ENCODE results near the gene UBE2S. TPM values are rescaled to one million over a fixed set of nuclear protein-coding genes. Genes with fewer than 3 reads are reported as not detected.
"Not testable (repeated sequence)": the region's sequence is repeated elsewhere in the genome, so short reads cannot be mapped to it uniquely, and the experiment has no call there.

UBE2S gene
- polyA plus RNA-seq, 1 donor from 2014 or later = 119 TPM

DNA sequence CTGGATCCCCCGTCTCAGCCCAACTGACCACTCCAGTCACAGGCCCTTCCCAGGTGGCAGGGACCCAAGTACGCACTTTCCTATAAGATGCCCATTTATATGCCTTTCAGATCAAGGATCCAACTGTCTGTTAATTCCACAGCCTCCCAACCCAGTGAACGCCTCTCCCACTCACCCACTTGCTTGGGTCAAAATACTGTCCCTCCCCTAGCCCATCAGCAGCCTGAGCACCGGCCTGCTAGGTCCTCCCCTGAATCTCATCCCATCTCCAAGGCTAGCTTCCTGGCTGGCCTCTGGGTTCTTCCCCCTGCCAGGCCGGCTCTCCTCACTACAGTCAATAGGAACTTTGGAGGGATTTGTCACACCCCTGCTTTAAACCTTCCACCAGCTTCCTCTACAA, 1.9 kb downstream of the UBE2S start:
- peaks cover 21% of the 10 kb centered on the region for H3K79me2 ChIP-seq (replicated peaks; ENCODE audit: insufficient read depth, low read length)
- H3K9ac ChIP-seq (ENCODE audit: low read length) = no peak overlapping the region
- H3K27ac ChIP-seq (ENCODE audit: low read length) = no peak overlapping the region
- no peaks in the 10 kb centered on the region for H3K36me3 ChIP-seq (ENCODE audit: insufficient read depth, low read length)
- no peak overlapping the region for H2AFZ ChIP-seq (ENCODE audit: low read depth, low read length)
- H3K4me2 ChIP-seq (ENCODE audit: low read length) = no peak overlapping the region
- no peaks in the 10 kb centered on the region for H3K9me3 ChIP-seq (ENCODE audit: low read length)
- H3K9me2 ChIP-seq (ENCODE audit: insufficient read depth, low read length) = no peaks in the 10 kb centered on the region
- H3K27me3 ChIP-seq (ENCODE audit: insufficient read depth, low read depth, low read length) = no peaks in the 10 kb centered on the region
- H3F3A ChIP-seq (ENCODE audit: insufficient read depth, low read length, poor library complexity, severe bottlenecking) = peaks cover 4% of the 10 kb centered on the region
- no peaks in the 10 kb centered on the region for H4K20me1 ChIP-seq (ENCODE audit: insufficient read depth)
- peak overlapping the region; percentile 90 for H3K4me3 ChIP-seq (ENCODE audit: low read length)
- TF ChIP-seq EZH2 (IDR thresholded peaks at IDR 0.05; ENCODE audit: borderline replicate concordance, insufficient read depth, low read length, poor library complexity, severe bottlenecking) = no peak
- TF ChIP-seq MXI1 (conservative IDR thresholded peaks at IDR 0.05; ENCODE audit: poor library complexity, severe bottlenecking) = no peak
- TF ChIP-seq CTCF (IDR thresholded peaks at IDR 0.05; ENCODE audit: poor library complexity, severe bottlenecking) = no peak
- TF ChIP-seq SMC3 (conservative IDR thresholded peaks at IDR 0.05; ENCODE audit: poor library complexity) = no peak
- no peak for TF ChIP-seq REST (IDR thresholded peaks at IDR 0.05; ENCODE audit: borderline replicate concordance)
- TF ChIP-seq RAD21 (conservative IDR thresholded peaks at IDR 0.05) = no peak
- TF ChIP-seq EP300 (conservative IDR thresholded peaks at IDR 0.05; ENCODE audit: poor library complexity, severe bottlenecking) = no peak
- TF ChIP-seq POLR2AphosphoS5 (IDR thresholded peaks at IDR 0.05) = no peak
- no peak for TF ChIP-seq TAF1 (IDR thresholded peaks at IDR 0.05; ENCODE audit: low read depth)

DNA sequence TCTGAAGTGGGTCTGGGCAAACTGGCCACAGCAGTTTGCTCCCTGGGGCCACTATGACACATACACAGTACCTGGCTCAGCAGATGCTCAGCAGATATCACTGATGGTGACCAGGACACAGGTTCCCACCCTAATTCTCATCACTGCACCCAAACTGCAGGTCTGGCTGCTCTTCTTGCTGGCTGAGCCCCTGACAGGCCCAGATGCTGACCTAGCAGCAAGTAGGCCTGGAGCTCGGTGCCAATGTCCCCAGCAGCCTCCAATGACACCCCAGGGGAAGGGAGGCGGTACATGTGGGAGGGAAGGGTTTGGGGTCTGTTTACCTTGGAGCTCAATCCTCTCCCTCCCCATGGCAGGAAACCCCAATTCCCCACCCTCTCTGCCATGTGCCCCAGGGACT, 5.1 kb downstream of the UBE2S start:
- H3K4me3 ChIP-seq (ENCODE audit: low read length) = no peak overlapping the region
- H3K27ac ChIP-seq (ENCODE audit: low read length) = no peak overlapping the region
- no peaks in the 10 kb centered on the region for H3K9me3 ChIP-seq (ENCODE audit: low read length)
- H4K20me1 ChIP-seq (ENCODE audit: insufficient read depth) = no peaks in the 10 kb centered on the region
- no peaks in the 10 kb centered on the region for H3F3A ChIP-seq (ENCODE audit: insufficient read depth, low read length, poor library complexity, severe bottlenecking)
- H3K9ac ChIP-seq (ENCODE audit: low read length) = no peak overlapping the region
- no peaks in the 10 kb centered on the region for H3K9me2 ChIP-seq (ENCODE audit: insufficient read depth, low read length)
- no peak overlapping the region for H3K4me2 ChIP-seq (ENCODE audit: low read length)
- no peak for TF ChIP-seq RAD21 (conservative IDR thresholded peaks at IDR 0.05)
- H2AFZ ChIP-seq (ENCODE audit: low read depth, low read length) = no peak overlapping the region
- H3K27me3 ChIP-seq (ENCODE audit: insufficient read depth, low read depth, low read length) = no peaks in the 10 kb centered on the region
- no peaks in the 10 kb centered on the region for H3K36me3 ChIP-seq (ENCODE audit: insufficient read depth, low read length)
- H3K79me2 ChIP-seq (replicated peaks; ENCODE audit: insufficient read depth, low read length) = peaks cover 21% of the 10 kb centered on the region

- H3F3A ChIP-seq (ENCODE audit: insufficient read depth, low read length, poor library complexity, severe bottlenecking); H3K9me2 ChIP-seq (ENCODE audit: insufficient read depth, low read length); H3K4me3 ChIP-seq (ENCODE audit: low read length); H3K36me3 ChIP-seq (ENCODE audit: insufficient read depth, low read length); H3K9me3 ChIP-seq (ENCODE audit: low read length); H4K20me1 ChIP-seq (ENCODE audit: insufficient read depth); H3K9ac ChIP-seq (ENCODE audit: low read length); H3K4me2 ChIP-seq (ENCODE audit: low read length); H3K27me3 ChIP-seq (ENCODE audit: insufficient read depth, low read depth, low read length); H2AFZ ChIP-seq (ENCODE audit: low read depth, low read length); H3K27ac ChIP-seq (ENCODE audit: low read length): not testable (repeated sequence)
- peaks cover 11% of the 10 kb centered on the region for H3K79me2 ChIP-seq (replicated peaks; ENCODE audit: insufficient read depth, low read length)
These were observed 6.2 kb downstream of the UBE2S start for GRCh38 chr19:55401390-55401789.
